NCI-H748 treated with DMSO at 0.1 percent for 48 hours (cell line): ENCODE measurements around the gene KCNC4.

Source experiments
- DNase-seq: peaks from one replicate; lab custom pipeline; 2025; lab: John Stamatoyannopoulos, UW

Gene KCNC4

GRCh38 chr1:110230381-110231199, 20.5 kb downstream of the KCNC4 start:
- no peak for DNase-seq

- no peak for DNase-seq
These were observed 23.7 kb downstream of the KCNC4 start for GRCh38 chr1:110233861-110234260.

DNA sequence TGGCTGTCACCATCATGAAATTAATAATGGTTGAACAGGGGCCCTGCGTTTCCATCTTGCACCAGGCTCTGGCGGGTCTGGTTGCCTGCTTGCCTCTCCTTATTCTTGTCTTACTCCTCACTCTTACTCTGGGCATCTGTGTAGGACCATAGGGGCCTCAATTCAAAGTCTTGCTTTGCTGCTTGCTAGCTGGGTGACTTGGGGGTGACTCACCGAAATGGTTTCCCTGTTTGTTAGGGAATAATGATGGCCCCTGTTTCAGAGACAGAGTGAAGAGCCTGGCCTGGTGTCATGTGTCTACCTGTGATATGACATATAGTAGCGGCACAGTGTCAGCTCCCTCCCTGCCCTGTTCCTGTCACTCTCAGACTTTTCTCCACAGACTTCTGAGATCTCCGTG, 24.6 kb downstream of the KCNC4 start:
- no peak for DNase-seq

DNA sequence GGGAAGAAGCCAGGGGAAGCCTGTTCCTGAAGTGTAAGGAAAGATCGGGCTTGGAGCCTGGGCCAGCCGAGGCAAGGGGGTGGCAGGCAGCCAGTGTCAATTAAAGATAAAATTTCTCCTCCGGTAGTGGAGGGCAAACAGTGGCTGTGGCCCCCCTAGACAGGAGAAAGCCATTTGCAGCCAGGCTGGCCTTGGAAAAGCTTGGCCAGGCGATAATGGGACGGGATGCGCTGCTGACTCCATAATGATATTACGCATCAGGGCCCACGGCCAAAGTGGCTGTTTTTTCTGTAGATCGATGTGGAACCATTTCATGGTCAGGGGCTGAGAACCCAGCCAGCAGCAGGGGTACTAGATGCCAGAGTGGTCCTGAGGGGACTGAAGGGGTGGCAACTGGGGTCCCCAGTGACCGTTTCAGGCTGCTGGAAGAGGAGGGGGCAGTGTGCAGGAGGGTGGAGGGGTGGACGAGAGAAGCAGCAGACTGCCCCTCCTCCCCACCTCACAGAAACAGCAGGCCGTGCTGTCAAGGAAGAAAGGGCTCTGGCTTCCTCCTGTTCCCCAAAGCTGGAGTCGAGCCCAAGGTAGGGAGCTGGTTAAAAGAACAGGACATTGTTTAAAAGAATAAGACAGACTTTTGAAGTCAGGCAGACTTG, 25.2 kb downstream of the KCNC4 start:
- DNase-seq: no peak

DNA sequence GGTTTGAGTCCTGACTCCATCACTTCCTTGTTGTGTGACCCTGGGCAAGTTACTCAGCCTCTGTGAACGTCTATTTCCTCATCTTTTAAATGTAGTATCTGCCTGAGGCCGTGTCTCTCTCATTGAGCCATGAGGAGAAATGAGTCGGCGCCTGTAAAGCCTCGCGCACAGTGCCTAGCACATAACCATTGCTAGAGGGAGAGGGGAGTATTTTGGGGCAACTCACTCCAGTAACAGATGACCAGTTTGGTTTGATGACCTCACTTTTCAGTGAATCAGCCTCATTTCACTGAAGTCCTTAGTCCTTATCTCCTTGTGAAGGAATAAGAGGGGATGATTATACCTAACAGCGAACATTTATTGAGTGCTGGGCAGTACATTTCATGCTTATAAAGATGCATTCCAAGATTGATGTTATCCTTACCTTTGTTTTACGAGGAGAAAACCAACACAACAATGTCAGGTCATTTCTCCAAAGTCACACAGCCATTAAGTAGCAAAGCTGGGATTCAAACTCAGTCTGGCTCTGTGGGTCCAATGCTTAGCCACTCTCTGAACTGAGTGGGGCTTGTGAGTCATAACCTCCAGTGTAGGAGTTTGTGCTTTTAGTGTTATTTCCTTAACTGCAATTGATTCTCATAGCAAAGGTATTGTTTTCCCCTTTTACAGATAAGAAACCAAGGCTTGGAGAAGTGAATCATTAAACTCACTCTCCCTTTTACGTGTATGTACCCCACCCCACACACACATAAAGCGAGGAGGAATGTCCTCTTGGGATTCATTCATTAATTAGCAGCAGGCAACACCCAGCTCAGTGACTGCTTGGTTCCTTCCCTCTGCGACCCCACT, 25.9 kb downstream of the KCNC4 start:
- DNase-seq: no peak

GRCh38 chr1:110237386-110238152, 27.5 kb downstream of the KCNC4 start:
- no peak for DNase-seq

- no peak for DNase-seq
These were observed 29.6 kb downstream of the KCNC4 start for GRCh38 chr1:110239441-110240430.

- DNase-seq: no peak
These were observed 30.5 kb downstream of the KCNC4 start for GRCh38 chr1:110240476-110241210.

DNA sequence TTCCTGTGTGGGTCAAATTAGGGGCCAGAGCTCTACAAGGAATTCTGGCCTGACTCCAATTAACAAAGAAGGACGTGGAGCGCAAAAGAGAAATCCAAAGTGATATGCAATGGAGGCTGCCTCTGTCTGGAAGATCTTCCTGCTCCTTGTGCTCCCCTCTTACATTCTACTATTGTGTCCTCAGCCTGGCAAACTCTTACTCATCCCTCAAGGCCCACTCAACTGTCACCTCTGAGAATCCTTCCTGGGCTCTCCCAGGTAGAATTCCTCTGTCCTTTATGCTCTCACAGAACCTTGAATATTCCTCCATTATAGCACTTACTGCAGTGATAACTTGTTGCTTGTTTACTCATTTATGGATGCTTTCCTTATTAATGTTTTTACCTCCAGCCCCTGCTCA, 31.4 kb downstream of the KCNC4 start:
- no peak for DNase-seq

DNA sequence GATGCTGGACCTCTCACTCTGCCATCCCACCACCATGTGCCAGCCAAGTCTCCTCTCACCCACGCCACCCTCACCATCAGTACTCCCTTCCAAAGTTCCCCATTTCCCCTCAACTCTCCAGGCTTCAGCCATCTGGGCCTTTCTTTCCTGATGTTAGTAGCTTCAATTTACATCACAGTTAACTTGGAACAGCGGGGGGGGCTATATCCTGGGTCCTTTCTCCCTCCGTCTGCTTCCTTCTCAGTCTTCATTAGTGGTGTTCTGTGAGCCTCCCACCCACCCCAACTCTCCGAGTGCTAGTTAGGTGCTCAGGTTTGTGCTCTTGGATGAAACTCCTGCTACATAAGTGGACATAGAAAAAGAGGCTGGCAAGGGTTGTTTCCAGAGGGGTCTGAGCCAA, 31.9 kb downstream of the KCNC4 start:
- no peak for DNase-seq

DNA sequence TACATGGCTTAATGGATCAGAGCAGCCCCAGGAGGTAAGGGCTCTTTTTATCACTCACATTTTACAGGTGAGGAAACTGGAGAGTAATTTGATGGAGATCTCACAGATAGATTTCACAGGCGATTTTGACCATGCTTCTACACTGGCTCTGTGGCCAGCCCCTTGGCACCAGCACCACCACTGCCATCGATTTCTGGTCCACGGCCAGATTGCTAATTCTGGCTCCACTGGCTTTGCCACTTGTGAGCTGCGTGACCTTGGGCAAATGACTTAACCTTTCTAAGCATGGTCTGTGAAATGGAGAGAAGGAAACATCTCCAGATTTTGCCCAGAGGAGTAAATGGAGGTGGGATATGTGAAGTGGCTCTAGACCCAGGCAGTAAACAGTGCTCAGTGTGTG, 32.6 kb downstream of the KCNC4 start:
- DNase-seq: no peak

DNA sequence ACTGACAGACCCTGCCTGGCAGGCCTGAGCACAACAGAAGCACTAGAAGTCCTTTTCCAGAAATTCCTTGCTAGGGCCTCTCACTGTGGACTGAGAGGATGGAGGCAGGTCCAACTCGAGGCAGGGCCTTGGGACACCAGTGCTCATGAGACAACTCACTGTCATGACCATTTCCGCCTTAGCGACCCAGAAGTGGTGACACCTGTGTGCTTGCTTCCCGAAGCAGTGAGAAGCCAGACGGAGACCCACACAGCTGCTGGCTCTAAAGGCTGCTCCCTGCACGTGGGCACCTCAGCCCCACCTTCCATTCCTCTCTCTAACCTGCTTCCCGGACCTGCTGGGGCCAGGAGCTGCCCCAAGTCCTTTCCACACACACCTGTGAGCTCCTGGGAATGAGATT, 33.0 kb downstream of the KCNC4 start:
- DNase-seq: no peak

DNA sequence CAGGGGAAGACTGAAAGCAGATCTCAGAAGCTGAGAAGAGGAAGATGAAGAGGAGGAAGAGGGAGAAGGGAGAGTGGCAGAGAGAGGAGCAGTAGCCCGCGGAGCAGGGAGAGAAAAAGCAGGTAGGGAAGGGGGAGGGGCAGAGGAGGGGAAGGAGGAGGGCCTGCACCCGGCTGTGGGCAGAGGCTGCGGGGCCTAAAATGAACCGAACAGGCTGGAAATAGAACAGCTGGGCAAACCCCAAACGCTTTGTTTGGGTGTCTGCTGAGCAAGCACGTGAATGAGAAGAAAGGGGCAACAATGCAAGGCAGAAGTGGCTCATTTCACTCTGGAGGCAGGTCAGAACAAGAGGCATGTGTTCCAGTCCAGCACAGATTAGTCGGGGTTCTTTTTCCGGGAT, 33.5 kb downstream of the KCNC4 start:
- no peak for DNase-seq

DNA sequence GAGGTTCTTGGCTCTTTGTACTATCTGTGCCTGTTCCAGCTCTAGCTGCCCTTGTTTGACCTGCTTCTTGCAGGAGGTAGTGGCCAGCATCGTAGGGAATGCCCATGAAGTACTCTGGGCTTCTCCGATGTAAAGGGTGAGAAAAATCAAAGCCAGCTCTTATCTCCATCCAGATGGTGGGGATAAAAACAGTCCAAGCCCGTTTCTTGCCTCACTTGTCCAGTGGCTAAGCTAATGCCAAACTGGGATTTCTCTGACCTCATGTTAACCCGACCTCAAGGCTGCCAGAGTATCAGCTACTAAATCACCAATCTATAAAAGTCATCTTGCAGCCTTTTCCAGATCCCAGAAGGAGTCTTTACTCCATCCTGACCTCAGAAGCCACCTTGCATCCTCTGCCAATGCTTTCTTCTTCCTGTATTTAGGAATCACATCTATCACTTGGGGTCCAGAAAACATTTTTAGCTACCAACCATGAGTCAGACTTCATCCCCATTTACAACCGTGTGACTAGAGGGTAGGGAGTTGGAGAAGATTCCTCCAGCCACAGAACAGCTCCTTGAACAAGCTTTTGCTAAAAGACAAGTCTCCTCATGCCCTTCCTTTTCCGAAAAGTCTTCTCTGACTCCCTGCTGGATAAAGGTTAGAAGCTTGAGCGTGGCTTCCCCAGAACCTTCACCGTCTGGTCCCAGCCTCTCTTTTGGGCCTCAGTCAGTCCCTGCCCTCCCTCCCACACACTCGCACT, 35.9 kb downstream of the KCNC4 start:
- DNase-seq: no peak

- DNase-seq: no peak
These were observed 38.6 kb downstream of the KCNC4 start for GRCh38 chr1:110248746-110249145.

DNA sequence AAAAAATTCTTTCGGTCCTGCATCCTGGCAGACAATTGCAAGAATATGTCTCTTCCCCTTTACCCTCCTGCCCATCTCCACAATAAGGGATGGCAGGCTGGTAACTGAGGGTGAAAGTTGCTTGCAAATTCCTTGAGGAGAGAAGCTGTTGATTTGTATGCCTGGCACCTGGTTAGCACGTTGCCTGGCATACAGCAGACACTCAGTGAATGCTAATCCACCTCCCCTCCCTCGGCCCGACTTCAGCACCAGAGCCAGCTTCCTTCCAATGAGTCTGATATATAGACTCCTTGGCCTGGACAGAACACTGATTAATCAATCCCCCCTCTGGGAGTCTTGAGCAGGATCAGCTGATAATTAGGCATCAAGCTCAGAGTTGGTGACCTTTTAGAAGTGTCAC, 39.1 kb downstream of the KCNC4 start:
- no peak for DNase-seq

DNA sequence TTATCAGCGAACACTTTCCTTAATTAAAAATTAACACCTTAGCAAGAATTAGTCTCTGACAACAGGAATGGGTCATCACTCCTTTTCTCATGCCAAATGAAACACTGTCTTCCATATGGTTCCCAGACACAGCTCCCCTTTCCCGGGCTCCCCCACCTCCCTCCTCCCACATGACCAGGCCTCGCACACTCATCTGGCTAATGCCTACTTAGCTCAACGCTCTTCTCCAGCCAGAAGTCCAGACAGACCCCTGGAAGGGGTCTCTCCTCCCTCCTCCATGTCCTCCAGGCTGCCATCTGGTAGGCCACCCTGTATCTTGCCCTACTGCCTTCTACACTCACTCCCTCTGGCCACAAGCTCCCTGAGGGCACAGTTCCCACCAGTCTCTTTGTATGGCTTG, 39.9 kb downstream of the KCNC4 start:
- no peak for DNase-seq

DNA sequence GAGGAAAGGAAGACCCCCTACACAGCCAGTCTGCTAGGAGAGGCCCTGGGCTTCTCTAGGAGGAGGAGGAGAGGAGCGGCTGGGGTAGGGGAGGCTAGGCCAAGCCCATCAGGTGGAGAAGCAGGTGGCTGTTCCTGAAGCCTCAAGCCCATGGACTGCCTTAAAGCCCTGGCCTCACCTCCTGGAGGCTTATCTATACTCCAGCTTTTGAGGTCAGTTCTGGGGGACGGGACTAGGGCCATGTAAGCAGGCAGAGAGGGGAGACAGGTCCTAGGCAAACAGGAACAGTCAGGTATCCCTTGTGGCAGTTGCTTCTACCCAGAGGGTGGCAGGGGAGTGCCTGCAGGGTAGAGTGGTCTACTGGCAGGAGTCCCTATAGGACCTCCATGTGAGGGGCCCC, 40.6 kb downstream of the KCNC4 start:
- no peak for DNase-seq

- no peak for DNase-seq
These were observed 43.1 kb downstream of the KCNC4 start for GRCh38 chr1:110253213-110253612.
